Measurements from ENCODE around the gene DUT.

DNA sequence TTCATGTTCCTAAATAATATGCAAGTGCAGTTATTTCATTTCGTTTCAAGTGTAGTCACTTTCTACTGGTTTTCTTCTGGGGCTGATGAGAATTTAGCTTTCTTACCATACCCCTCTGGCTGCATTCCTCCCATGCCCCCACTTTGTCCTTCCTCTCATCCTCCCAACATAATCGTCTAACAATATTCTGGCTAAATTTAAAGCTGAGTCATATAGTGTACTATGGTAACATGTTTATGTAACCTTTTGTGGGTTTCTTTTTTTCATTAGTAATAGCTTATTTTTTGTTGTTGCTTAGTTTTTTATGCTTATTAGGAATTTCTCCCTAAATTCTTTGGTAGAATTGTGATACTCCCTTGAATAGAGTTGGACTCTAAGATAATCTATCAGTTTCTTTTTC, 30.5 kb downstream of the DUT start:
- TF ChIP-seq, protein P1, sequence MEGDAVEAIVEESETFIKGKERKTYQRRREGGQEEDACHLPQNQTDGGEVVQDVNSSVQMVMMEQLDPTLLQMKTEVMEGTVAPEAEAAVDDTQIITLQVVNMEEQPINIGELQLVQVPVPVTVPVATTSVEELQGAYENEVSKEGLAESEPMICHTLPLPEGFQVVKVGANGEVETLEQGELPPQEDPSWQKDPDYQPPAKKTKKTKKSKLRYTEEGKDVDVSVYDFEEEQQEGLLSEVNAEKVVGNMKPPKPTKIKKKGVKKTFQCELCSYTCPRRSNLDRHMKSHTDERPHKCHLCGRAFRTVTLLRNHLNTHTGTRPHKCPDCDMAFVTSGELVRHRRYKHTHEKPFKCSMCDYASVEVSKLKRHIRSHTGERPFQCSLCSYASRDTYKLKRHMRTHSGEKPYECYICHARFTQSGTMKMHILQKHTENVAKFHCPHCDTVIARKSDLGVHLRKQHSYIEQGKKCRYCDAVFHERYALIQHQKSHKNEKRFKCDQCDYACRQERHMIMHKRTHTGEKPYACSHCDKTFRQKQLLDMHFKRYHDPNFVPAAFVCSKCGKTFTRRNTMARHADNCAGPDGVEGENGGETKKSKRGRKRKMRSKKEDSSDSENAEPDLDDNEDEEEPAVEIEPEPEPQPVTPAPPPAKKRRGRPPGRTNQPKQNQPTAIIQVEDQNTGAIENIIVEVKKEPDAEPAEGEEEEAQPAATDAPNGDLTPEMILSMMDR (IDR thresholded peaks at IDR 0.05; ENCODE audit: insufficient read depth, low read length) = no peak
- no peak for TF ChIP-seq GABPA (IDR thresholded peaks at IDR 0.05; ENCODE audit: low read depth)
- no peak for TF ChIP-seq POLR2AphosphoS5 (IDR thresholded peaks at IDR 0.05; ENCODE audit: low read depth)
